GM12878 (cell line): ENCODE data around the gene OSBPL3. TPM values are rescaled to one million over a fixed set of nuclear protein-coding genes. Genes with fewer than 3 reads are reported as not detected.

Experiments
- ATAC-seq: fragments of 200-7000 bp; cut with Tn5 transposase; 3 replicates; pipeline ENCODE4 v1.9.1; 2020; ENCODE audit warnings: mild to moderate bottlenecking, moderate library complexity
- BruUV-seq: library from RNA; stranded (reverse); fragments of 400-500 nt; replicated peaks from 2 replicates; lab custom pipeline; 2021; lab: Mats Ljungman, UMichigan
- CTCF ChIA-PET: fragments of 300-600 bp; sonication (Branson Sonifier 250); formaldehyde crosslinking; extraction: SDS; loops from one replicate; lab custom pipeline; 2021; ENCODE audit warnings: inconsistent platforms; lab: Yijun Ruan, JAX
- POLR2A ChIA-PET: fragments of 350-600 bp; formaldehyde crosslinking; extraction: SDS; loops from one replicate; lab custom pipeline; 2021; ENCODE audit warnings: inconsistent platforms; lab: Charles Lee
- RAD21 ChIA-PET: fragments of 300-600 bp; sonication (Branson Sonifier 250); formaldehyde crosslinking; loops from one replicate; lab custom pipeline; 2023; ENCODE audit warnings: antibody characterized with exemption; ENCODE audit not compliant: unreplicated experiment; lab: Charles Lee
- SMC1A ChIA-PET: fragments of 300-600 bp; sonication (Branson Sonifier 250); formaldehyde crosslinking; loops from one replicate; lab custom pipeline; 2023; ENCODE audit not compliant: unreplicated experiment, uncharacterized antibody; lab: Charles Lee
- DNase-seq: peaks from one replicate; pipeline ENCODE4 v3.0.0-alpha.2; 2011; ENCODE audit warnings: low read depth, low spot score
- FAIRE-seq: peaks from 3 replicates; lab custom pipeline; 2011; peaks lifted over from hg19 to GRCh38; lab: Jason Lieb, UNC
- H2AFZ ChIP-seq: 2 replicates; pipeline ENCODE4 v1.6.0; 2011; ENCODE audit warnings: low read depth, low read length, control low read depth; ENCODE audit not compliant: control insufficient read depth
- H3K27ac ChIP-seq: 2 replicates; pipeline ENCODE4 v1.5.1; 2011; ENCODE audit warnings: control low read depth; ENCODE audit not compliant: control insufficient read depth, insufficient read depth
- H3K27me3 ChIP-seq, 2 experiments: replicated peaks in 1 of 2; 2 replicates each; pipeline versions ENCODE4 v1.6.0 to v1.6.1; 2011; ENCODE audit warnings: low read length in 1 of 2; ENCODE audit not compliant: control insufficient read depth in 2 of 2, insufficient read depth in 2 of 2
- H3K36me3 ChIP-seq, 2 experiments: 2 replicates each; pipeline ENCODE4 v1.5.1; 2011; ENCODE audit warnings: low read length in 1 of 2; ENCODE audit not compliant: control insufficient read depth in 2 of 2, insufficient read depth in 2 of 2
- H3K4me1 ChIP-seq: 2 replicates; pipeline ENCODE4 v1.6.1; 2011; ENCODE audit warnings: mild to moderate bottlenecking, low read length, moderate library complexity, mixed read lengths; ENCODE audit not compliant: control insufficient read depth, insufficient read depth
- H3K4me2 ChIP-seq: 2 replicates; pipeline ENCODE4 v1.6.0; 2011; ENCODE audit warnings: control low read depth; ENCODE audit not compliant: control insufficient read depth, insufficient read depth
- H3K4me3 ChIP-seq: fragments of 200-600 bp; sonication (generic); 2 replicates; pipeline ENCODE4 v1.5.1; 2016
- H3K79me2 ChIP-seq: 2 replicates; pipeline ENCODE4 v1.6.0; 2011; ENCODE audit warnings: low read length; ENCODE audit not compliant: control insufficient read depth, insufficient read depth
- H3K9ac ChIP-seq: 2 replicates; pipeline ENCODE4 v1.8.0; 2011; ENCODE audit warnings: low read length, control low read depth, mixed read lengths; ENCODE audit not compliant: control insufficient read depth, insufficient read depth
- H3K9me3 ChIP-seq: replicated peaks from 3 replicates; pipeline ENCODE4 v1.5.1; 2011; ENCODE audit warnings: mild to moderate bottlenecking, low read length; ENCODE audit not compliant: control insufficient read depth, insufficient read depth
- H4K20me1 ChIP-seq: 2 replicates; pipeline ENCODE4 v1.6.0; 2011; ENCODE audit not compliant: control insufficient read depth, insufficient read depth
- MEF2A ChIP-seq: IDR thresholded peaks from 2 replicates; pipeline ENCODE4 v1.6.1; 2011; ENCODE audit warnings: low read depth, mild to moderate bottlenecking, low read length, moderate library complexity; ENCODE audit not compliant: insufficient read depth
- RB1 ChIP-seq: fragments of 450-650 bp; formaldehyde crosslinking; IDR thresholded peaks from 2 replicates; pipeline ENCODE4 v1.6.1; 2017; ENCODE audit warnings: mild to moderate bottlenecking, borderline replicate concordance
- SMARCA5 ChIP-seq: fragments of 450-650 bp; IDR thresholded peaks from 2 replicates; pipeline ENCODE4 v1.6.1; 2017; ENCODE audit warnings: mild to moderate bottlenecking
- SUZ12 ChIP-seq: fragments of 200-600 bp; sonication (generic); IDR thresholded peaks from one replicate; pipeline ENCODE4 v1.6.1; 2018; ENCODE audit warnings: antibody characterized with exemption, mild to moderate bottlenecking; ENCODE audit not compliant: unreplicated experiment
- TCF12 ChIP-seq: IDR thresholded peaks from 2 replicates; pipeline ENCODE4 v1.6.1; 2011; ENCODE audit warnings: low read depth, mild to moderate bottlenecking, low read length
- TCF7 ChIP-seq: IDR thresholded peaks from 2 replicates; pipeline ENCODE4 v1.6.1; 2014; ENCODE audit warnings: antibody characterized with exemption, borderline replicate concordance
- WGBS: methylation state at CpG from one replicate; pipeline ENCODE4 v1.1.6; 2016; ENCODE audit warnings: low lambda C conversion rate; ENCODE audit not compliant: insufficient replicate concordance, insufficient coverage; ENCODE audit errors: missing lambda C conversion rate; 5-methylcytosine and 5-hydroxymethylcytosine counted together
- in situ Hi-C: fragments of 300-500 bp; cut with MboI; formaldehyde crosslinking; loops from 9 replicates; pipeline ENCODE4 v1.14.3; 2018; ENCODE audit warnings: mixed read lengths
- intact Hi-C: fragments of 100-400 bp; cut with micrococcal nuclease; formaldehyde crosslinking; loops from one replicate; pipeline ENCODE4 v1.14.2; 2022; ENCODE audit not compliant: unreplicated experiment
- polyA plus RNA-seq, 11 experiments: library from polyadenylated mRNA; depleted of rRNA in 4 of 11; unstranded in 6 of 11; stranded (reverse) in 5 of 11; fragments of >200 nt; fragmentation: Nextera tagmentation in 4 of 11; fragmentation: Illumina TruSeq in 1 of 11; extraction: Ambion mirVana in 4 of 11; extraction: Trizol in 1 of 11; gene quantifications; 1 replicate in 1 of 11; 2 replicates in 10 of 11; pipeline versions ENCODE4 v1.2.1 to v1.2.3, GENCODE V29; 2011 to 2016; ENCODE audit warnings: inconsistent platforms in 2 of 11, missing spikeins in 2 of 11, low read depth in 1 of 11
- total RNA-seq, 4 experiments: library from RNA; depleted of rRNA in 3 of 4; stranded (reverse); fragments of >200 nt in 3 of 4; fragmentation: Illumina TruSeq in 1 of 4; extraction: Trizol in 1 of 4; gene quantifications; 2 replicates each; pipeline versions ENCODE4 v1.2.1 to v1.2.3, GENCODE V29; 2013 to 2021
- TF ChIP-seq, protein P1 (sequence below): fragments of 450-650 bp; IDR thresholded peaks from 2 replicates; pipeline ENCODE4 v1.6.1; 2016; ENCODE audit warnings: mild to moderate bottlenecking

Gene OSBPL3
- total and polyA plus RNA-seq, 10 of the 15 experiments (the other 5 are each of a cell fraction or from before 2014, with no cell fraction given): 6.1 to 46.6 (median 27.0) TPM

DNA sequence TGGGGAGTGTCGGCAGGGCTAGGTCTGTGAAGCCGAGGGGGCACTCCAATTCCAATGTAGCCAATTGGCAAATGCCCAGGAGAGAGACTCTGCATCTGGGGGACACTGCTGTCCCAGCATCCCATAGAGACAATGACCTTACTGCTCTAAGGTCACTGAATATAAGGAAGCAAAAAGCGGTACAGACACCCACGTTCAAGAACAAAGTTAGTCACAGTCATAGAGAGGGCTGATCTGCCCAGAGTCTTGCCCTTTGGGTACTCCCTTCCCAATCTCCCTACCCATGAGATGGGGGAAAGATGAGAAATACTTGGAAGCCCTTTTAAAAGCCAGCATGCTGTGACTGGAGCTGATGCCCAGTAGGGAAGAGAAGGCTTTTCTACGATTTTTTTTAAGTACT is 146.4 kb downstream of the OSBPL3 start:
- ATAC-seq: peak; percentile 30
- peak overlapping the region; percentile 95; the same call in 1 of the 2 replicates for H3K4me2 ChIP-seq
- H3K79me2 ChIP-seq: no peaks in the 10 kb centered on the region

More for the DNA sequence above, 146.4 kb downstream of the OSBPL3 start:
- intact Hi-C loops: no loop called here
- Histone ChIP-seq H3K36me3 (peaks cover 3 to 10% of the 10 kb centered on the region in 2 experiments; a peak in 3 of 4 replicates), H3K4me3 (peak overlapping the region; percentile 16; the same call in 1 of the 2 replicates), H3K4me1 (peaks cover 48% of the 10 kb centered on the region), H3K9ac (no peak overlapping the region; the same call in 1 of the 2 replicates), H3K9me3 (no peaks in the 10 kb centered on the region), H4K20me1 (no peaks in the 10 kb centered on the region), H3K27me3 (no peaks in the 10 kb centered on the region)
- ChIA-PET SMC1A (interaction anchor here (0.9 to 9.0 kb wide), 17 partner anchors 9 to 261 kb away, joined by 3 to 103 read pairs (median 4); partner anchors contain the start of gene OSBPL3), CTCF (interaction anchor here (0.9 to 4.7 kb wide), 10 partner anchors 8 to 260 kb away, joined by 3 to 48 read pairs (median 6); partner anchors contain the start of gene OSBPL3)
- in situ Hi-C loops: no loop called here
- no peak for TF ChIP-seq SUZ12
- TF ChIP-seq, protein P1, sequence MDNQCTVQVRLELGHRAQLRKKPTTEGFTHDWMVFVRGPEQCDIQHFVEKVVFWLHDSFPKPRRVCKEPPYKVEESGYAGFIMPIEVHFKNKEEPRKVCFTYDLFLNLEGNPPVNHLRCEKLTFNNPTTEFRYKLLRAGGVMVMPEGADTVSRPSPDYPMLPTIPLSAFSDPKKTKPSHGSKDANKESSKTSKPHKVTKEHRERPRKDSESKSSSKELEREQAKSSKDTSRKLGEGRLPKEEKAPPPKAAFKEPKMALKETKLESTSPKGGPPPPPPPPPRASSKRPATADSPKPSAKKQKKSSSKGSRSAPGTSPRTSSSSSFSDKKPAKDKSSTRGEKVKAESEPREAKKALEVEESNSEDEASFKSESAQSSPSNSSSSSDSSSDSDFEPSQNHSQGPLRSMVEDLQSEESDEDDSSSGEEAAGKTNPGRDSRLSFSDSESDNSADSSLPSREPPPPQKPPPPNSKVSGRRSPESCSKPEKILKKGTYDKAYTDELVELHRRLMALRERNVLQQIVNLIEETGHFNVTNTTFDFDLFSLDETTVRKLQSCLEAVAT: no peak
- no peak for TF ChIP-seq TCF7
- no peak for TF ChIP-seq RB1
- TF ChIP-seq MEF2A: no peak
- no peak for TF ChIP-seq SMARCA5
- no peak for TF ChIP-seq TCF12
- TF ChIP-seq, all 136 proteins: peak for 0
- Histone ChIP-seq H2AFZ (no peak overlapping the region; the same call in 1 of the 2 replicates), H3K27ac (peak overlapping the region; percentile 64)
- 62% methylated on average over 5 of the region's 5 CpGs for WGBS
- ChIA-PET RAD21 (interaction anchor here (0.6 to 6.4 kb wide), 15 partner anchors 8 to 260 kb away, joined by 3 to 54 read pairs (median 4); no protein-coding TSS in a partner anchor), POLR2A (interaction anchor here (1.1 to 2.0 kb wide), 6 partner anchors 8 to 147 kb away, joined by 3 to 9 read pairs (median 6); no protein-coding TSS in a partner anchor)
- no TSS peak for BruUV-seq
- DNase-seq (no peak), FAIRE-seq (no peak)
